ENCODE results near the gene PRRC2B.

GRCh38 chr9:131528186-131528585, 134.3 kb downstream of the PRRC2B start:
- TF ChIP-seq CTCF (IDR thresholded peaks at IDR 0.05; ENCODE audit: low read depth, low read length) (no peak), EZH2phosphoT487 (IDR thresholded peaks at IDR 0.05; ENCODE audit: low read depth) (no peak)
